ENCODE results near the gene DCDC2C. TPM values are rescaled to one million over a fixed set of nuclear protein-coding genes. Genes with fewer than 3 reads are reported as not detected.

The DCDC2C gene
- total RNA-seq, 4 donors from 2014 or later = not detected

- no peak for DNase-seq
- no peaks in the 10 kb centered on the region for H3K27me3 ChIP-seq
- no peak overlapping the region for H3K4me3 ChIP-seq
- H3K9me3 ChIP-seq = no peaks in the 10 kb centered on the region
- no peak for TF ChIP-seq CTCF (IDR thresholded peaks at IDR 0.05)
- TF ChIP-seq POLR2A (IDR thresholded peaks at IDR 0.05) = no peak
- no peaks in the 10 kb centered on the region for H3K36me3 ChIP-seq
- no peak overlapping the region for H3K27ac ChIP-seq
- H3K4me1 ChIP-seq = no peaks in the 10 kb centered on the region
These were observed 120.4 kb downstream of the DCDC2C start for GRCh38 chr2:3823748-3824147.

GRCh38 chr2:3827673-3828575, 124.5 kb downstream of the DCDC2C start:
- no peak for DNase-seq
- H3K4me3 ChIP-seq = no peak overlapping the region
- no peaks in the 10 kb centered on the region for H3K36me3 ChIP-seq

GRCh38 chr2:3830796-3831195, 127.4 kb downstream of the DCDC2C start:
- Histone ChIP-seq H3K27me3 (no peaks in the 10 kb centered on the region), H3K27ac (no peak overlapping the region), H3K36me3 (no peaks in the 10 kb centered on the region), H3K4me1 (no peaks in the 10 kb centered on the region), H3K9me3 (peaks cover 0 to 4% (median 0%) of the 10 kb centered on the region in 4 donors), H3K4me3 (no peak overlapping the region)
- DNase-seq = no peak
- TF ChIP-seq POLR2A (IDR thresholded peaks at IDR 0.05) (no peak), CTCF (IDR thresholded peaks at IDR 0.05) (no peak)

More at GRCh38 chr2:3827673-3828575, 124.5 kb downstream of the DCDC2C start:
- no peaks in the 10 kb centered on the region for H3K4me1 ChIP-seq
- H3K9me3 ChIP-seq = no peaks in the 10 kb centered on the region
- H3K27ac ChIP-seq = no peak overlapping the region
- H3K27me3 ChIP-seq = no peaks in the 10 kb centered on the region
- TF ChIP-seq CTCF (IDR thresholded peaks at IDR 0.05) (no peak), POLR2A (IDR thresholded peaks at IDR 0.05) (no peak)

GRCh38 chr2:3837086-3837485, 133.7 kb downstream of the DCDC2C start:
- no peak for TF ChIP-seq CTCF (IDR thresholded peaks at IDR 0.05)
- no peak for TF ChIP-seq POLR2A (IDR thresholded peaks at IDR 0.05)
- Histone ChIP-seq H3K4me3 (no peak overlapping the region), H3K4me1 (no peaks in the 10 kb centered on the region), H3K36me3 (no peaks in the 10 kb centered on the region), H3K9me3 (peaks cover 0 to 7% (median 0%) of the 10 kb centered on the region in 4 donors), H3K27ac (no peak overlapping the region), H3K27me3 (no peaks in the 10 kb centered on the region)
- no peak for DNase-seq

- Histone ChIP-seq H3K27me3 (no peaks in the 10 kb centered on the region), H3K4me3 (no peak overlapping the region), H3K27ac (no peak overlapping the region), H3K9me3 (peaks cover 0 to 7% (median 0%) of the 10 kb centered on the region in 4 donors), H3K36me3 (no peaks in the 10 kb centered on the region), H3K4me1 (no peaks in the 10 kb centered on the region)
- DNase-seq = no peak
- TF ChIP-seq POLR2A (IDR thresholded peaks at IDR 0.05) = no peak
- TF ChIP-seq CTCF (IDR thresholded peaks at IDR 0.05) = no peak
These were observed 135.0 kb downstream of the DCDC2C start for GRCh38 chr2:3838348-3838747.
